ENCODE measurements around the gene SIK3.

The SIK3 gene

DNA sequence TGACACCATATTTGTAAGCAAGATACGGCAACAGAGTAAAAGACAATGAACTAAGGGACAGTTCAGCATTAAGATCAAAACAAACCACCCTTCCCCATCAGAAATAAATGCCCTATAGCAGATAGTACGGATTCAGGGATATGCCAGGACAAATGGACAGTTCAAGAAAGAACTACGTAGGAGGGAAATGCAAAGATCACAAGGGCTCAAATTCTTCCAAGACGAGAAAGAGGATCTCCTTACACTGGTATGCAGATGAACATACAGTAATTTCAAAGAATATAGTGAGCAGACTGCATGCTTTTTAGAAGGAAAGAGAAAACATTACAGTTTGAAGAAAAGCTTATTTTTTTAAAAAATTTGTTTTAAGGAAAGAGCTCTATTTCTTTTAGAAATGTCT, 136.1 kb downstream of the SIK3 start:
- FAIRE-seq = no peak

DNA sequence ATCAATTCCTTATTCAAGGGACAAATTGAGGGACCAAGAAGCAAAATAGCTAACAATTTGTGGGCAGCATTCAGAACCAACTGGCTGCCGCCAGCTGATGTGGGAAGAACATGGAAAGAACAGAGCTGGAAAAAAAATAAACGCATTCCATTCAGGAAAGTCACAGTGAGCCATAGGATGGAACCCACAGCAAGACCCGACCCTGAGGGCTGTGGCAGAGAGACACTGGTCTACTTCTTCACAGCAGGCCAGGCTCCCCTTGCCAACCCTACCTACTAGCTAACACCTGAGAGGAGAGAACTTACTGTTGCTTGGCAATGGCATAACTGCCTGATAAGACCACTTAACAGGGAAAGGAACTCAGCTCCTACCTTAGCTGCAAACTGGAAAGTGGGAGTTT, 137.3 kb downstream of the SIK3 start:
- FAIRE-seq = no peak

DNA sequence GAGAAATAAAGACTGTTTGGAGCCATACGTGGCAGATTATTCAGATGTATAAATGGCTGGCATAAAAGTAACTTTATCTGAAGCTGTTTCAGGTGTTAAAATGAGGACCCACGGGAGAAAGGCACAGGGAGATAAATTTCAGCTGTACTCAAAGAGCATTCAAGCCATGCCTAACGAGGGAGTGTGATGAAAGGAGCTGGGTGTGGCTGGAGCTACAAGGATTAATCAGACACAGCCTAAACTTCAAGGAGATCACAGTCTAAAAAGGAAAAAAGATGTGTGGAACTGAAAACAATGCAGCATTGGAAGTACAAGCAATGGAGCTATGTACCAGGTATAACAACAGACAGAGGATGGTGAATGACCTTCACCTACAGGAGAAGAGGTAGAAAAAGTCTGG, 140.0 kb downstream of the SIK3 start:
- no peak for FAIRE-seq

DNA sequence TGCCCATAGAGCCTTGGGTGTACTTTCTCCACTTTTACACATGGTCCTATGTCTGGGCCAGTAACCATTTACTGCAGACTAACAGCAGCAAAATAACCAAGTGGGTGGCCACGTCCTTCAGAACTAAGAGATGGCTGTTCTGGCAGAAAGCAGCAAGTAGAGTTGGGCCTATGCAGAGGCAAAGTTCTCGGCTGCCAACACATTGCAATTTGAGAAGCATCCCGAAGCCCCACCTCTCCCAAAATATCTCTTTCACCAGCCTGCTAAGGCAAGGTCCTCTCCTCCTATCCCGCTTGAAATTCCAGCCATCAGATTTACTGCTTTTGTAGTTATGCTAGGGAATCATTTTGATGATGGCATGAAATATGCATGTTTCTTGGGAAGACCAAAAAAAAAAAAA, 142.3 kb downstream of the SIK3 start:
- no peak for FAIRE-seq

DNA sequence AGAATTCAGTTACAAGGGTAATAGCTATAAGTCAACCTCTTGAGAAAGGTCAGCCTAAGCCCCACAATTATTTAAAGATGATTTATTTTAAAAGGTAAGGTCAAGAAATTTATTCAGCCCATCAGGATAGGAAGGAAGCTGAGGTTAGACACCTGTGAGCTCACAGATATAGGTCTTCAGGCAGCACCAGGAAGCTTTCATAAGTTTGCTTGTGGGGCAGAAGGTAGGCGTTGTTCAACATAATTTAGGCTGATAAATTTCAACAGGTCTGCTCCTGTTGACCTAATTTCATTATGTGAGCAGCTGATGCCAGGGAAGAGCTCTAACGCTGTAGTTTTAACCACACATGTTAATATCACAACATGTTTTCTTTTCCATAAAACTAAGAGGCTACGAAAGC, 142.7 kb downstream of the SIK3 start:
- no peak for FAIRE-seq

DNA sequence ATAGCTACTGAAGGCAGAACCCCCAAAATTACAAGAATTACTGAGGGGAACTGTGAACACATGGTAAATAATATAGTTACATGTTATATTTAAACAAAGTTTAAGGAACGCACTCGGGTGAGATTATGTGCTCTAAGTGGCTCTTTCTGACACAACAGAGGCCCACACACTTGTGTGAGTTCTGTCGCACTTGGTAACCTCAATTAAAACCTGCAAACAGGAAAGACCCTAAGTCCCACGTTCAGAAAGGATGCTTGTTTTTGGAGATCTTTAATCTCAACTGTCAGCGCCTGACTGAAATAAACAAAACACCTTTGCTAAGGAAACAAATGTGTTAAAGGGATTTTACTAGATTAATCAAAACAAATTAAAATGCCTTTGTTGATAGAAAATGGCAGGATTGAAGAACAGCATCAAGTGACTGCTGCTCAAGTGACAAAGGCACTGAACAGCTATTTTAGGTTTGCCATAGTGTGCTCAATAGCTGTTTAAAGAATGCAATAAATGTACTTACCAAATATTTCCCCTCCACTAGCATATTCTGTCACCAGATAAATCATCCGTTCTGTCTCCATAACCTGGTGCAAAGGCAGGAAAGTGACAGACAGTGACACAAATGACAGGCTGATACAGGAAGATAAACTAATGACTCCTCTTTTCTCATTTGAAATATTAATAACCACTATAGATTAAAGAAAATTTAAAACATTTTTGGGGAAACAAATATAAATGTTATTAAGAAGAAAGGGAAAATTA, 144.5 kb downstream of the SIK3 start:
- no peak for FAIRE-seq

DNA sequence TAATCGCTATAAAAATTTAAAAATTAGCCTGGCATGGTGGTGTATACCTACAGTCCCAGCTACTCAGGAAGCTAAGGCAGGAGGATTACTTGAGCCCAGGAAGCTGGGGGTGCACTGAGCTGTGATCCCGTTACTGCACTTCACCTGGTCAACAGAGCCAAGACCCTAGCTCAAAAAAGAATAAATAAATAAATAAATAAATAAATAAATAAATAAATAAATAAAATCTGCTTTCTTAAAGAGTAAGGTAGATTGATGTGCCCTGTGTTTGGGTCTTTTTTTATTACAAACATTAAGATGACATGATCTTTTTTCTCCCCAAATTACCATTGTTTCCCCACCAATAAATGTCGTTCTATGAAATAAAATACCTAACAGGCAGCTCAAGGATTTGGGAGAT, 146.5 kb downstream of the SIK3 start:
- no peak for FAIRE-seq

DNA sequence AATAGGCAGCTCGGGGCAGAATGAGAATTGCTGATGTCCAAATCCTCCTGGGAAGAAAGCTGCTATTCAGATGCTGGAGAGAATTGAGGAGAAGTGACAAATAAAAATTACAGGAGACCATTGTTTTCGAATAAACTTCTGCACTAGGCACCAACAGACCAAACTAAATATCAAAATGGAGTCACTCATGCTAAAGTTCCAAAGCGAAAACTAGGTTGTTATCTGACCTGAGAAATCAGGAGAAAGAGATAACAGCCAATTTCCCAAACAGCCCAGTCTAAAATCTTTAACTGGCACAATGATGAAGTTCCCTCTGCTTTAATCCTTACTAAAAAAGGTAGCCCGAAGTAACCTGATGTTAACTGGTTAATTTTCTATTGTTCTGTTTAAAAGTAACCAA, 148.0 kb downstream of the SIK3 start:
- no peak for FAIRE-seq

DNA sequence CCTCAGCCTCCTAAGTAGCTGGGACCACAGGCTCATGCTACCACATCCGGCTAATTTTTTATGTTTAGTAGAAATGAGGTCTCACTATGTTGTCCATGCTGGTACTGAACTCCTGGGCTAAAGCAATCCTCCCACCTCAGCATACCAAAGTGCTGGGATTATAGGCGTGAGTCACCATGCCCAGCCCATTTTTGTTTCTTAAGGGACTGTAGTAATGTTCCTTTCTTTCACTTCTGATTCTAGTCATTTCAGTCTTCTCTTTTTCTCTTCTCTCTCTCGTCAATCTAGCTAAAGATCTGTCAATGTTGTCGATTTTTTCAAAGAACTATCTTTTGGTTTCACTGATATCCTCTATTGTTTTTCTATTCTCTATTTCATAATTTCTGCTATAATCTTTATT, 149.8 kb downstream of the SIK3 start:
- no peak for FAIRE-seq

DNA sequence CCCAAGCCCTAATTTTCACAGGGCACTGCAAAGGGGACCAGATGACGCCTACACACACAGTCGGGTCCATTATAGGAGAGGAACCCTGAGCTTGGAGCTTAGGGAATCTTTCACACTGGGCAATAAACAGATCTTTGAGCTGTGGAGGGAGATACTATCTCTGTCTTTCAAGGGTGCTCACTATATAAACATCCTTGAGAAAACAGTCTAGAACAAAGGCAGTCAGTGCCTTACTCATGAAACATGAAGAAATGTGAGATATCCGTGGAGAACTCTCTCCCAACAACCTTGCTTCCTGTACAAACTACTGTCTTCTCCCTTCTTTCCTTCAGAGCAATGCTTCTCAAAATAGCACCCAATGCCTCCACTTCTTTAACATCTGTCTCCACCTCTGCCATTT, 151.8 kb downstream of the SIK3 start:
- FAIRE-seq = no peak

DNA sequence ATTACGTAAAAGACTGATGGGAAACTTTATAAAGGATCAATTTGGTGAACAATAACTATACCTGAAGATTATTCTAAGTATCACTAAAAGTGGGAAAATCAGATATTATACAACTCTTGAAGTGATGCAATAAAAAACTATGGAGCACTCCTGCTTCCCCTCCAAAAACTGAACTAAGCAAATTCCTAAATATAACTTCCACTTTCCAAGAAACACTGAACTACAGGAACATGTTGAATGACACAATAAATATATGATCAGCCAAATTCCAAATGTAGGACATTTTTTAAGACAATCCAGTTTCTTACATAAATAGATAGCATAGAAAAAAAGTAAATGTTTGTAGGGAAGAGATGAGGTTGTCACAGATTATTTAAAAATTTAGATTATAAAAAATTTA, 158.7 kb downstream of the SIK3 start:
- no peak for FAIRE-seq

DNA sequence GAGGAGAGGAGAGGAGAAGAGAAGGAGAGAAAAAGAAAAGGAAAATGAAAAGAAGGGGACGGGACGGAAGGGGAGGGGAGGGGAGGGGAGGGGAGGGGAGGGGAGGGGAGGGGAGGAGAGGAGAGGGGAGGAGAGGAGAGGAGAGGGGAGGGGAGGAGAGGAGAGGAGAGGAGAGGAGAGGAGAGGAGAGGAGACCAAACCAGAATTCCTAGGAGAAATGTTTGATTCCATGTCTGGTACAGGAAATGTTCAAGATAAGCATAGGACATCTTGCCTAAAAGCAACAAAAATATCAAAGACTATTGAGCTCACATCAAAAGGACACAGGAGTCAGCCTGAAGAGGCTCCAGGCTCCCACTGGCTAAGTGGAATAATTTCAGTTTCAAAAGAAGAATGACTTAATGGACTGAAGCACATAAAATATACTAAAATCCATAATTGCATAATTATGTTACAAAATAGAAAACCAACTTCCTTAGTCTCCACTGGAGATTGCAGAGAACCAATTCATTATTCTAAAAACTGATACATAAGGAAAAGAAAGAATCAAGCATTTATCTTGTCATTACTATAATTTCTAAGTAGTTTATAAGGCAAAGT, 159.7 kb downstream of the SIK3 start:
- FAIRE-seq = no peak

DNA sequence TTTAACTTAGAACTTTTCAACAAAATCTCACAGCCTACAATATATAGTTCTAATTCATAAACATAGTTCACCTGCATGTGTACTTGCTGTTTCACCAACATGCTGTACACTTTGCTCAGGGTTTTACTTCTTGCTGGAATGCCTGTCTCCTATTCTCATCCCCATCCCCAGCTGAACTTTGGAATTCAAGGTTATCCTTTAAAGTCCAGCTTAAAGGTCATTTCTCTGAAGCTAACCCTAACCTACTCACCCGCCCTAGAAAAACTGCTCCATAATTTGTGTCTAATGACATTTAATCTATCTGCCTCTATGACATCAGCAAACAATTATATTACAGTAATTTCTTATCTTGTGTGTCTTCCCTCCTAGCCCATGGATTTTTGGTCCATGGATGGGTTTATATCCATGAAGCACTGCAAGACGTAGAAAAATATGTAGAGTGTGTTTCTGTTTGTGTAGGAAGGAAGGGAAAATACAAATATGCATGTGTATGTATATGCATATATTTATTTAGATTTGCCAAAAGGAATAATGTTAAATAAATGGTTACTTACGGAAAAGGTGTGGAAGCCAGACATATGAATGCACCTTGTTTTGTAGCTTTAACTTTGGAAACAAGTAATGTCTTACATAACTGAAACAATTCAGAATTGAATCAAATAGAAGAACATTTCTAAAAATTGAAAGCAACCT, 161.3 kb downstream of the SIK3 start:
- no peak for FAIRE-seq

DNA sequence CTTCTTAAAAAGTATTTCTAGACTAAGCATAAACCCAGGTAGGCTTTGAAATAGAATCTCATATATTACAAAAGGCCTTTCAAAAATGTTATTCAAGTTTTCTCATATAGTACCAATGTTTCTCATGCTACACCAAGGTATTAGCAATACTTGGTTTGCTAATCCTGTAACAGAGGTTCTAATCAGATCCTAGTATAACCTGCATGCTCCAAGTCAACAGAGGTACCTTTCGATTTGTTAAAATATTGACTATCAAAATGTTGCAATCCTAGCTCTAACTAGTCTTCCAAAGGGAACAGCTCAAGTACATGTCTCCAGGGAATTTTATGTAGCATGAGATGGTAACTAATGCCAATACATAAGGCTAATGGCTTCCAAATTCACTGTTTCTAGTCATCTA, 162.7 kb downstream of the SIK3 start:
- no peak for FAIRE-seq

DNA sequence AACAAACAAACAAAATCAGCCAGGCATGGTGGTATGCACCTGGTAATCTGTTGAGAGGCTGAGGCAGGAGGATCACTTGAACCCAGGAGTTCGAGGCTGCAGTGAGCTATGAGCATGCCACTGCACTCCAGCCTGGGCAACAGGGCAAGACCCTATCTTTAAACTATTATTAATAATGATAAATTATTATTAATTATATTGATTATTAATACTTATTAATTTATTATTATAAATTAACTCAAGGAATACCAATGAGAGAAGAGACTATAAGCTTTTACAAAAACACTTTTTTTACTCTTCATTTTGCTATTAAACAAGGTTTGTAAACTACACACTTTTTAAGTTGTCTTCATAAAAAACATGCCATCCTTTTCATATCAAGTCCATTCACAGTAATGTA, 163.1 kb downstream of the SIK3 start:
- no peak for FAIRE-seq

DNA sequence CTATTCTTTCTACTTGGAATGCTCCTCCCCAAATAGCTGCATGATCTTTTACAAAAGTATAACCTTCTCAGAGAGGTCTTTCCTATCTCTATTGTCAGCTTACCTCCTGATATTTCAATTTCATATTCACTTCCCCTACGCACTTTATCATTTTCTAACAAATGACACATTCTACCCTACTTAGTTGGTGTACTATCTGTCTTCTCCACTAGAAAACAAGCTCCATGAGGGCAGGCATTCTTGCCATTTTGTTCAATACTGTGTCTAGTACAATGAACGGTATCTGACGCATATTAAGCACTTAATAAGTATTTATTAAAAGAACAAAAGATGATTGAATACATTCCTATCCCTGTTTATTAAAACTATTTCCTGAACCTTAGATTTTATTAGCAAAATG, 164.3 kb downstream of the SIK3 start:
- FAIRE-seq = no peak

DNA sequence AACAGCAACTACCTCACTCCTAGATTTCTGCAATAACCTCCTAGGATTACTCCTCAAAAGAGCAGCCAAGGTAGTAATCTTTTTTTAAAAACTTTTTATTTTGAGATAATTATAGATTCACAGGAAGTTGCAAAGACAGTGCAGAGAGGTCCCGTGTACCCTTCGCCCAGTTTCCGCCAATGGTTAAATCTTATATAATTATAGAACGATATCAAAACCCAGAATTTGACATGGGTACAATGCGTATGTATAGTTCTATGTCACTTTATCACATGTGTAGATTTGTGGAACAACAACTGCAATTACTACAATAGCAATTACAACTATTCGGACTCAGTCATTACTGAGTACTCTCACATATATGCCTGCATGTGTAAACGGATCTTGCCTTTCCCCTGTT, 166.0 kb downstream of the SIK3 start:
- no peak for FAIRE-seq

DNA sequence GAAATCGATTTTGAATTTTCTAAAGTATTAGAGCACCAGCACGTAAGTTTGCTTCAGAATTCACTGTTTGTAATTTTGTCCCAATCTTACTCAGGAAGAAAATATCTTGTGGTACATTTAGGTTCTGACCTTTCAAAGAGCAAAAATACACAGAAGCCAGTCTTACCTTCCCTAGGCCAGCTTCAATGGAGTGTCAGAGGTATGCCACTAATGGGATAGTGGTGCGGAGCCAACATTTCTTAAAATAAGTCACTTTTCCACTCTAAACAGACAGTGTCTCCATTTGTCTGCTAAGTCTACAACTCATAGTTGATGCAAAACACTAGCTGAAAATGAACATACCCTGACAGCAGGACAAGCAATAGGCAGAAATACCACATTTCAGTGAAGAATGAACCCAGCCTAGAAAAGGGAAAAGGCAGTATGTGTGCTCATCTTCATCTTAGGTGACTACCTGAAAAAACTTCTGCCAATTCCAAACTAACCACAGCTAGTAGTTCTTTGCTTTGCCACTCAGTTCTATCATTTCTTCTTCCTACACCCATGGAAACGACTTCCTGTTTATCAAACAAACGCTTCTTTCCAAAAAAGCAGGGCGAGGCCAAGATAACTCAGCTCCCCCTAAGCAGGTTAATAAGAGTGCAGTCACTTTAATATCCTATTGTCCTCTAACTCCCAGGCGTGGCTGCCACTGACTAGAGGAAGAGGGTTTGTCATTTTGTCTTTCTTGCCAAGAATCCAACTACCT, 166.8 kb downstream of the SIK3 start:
- no peak for FAIRE-seq

DNA sequence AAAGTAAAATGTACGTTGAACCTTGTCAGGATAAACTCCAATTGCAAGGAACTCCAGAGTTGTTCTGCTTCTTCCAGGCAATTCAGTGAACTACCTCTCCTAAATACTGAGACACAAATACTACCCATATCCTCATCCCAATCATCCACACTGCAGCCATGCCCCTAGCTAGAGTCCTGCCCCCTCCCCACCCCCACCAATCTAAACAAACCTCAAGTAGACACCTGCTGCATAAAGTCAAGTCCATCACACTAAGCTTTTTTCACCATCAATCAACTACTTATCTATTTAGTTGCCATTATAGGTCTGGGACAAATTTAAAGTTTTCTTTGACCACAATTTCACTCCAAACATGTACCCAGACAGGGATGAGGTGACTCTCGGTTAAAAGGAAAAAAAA, 167.6 kb downstream of the SIK3 start:
- no peak for FAIRE-seq

DNA sequence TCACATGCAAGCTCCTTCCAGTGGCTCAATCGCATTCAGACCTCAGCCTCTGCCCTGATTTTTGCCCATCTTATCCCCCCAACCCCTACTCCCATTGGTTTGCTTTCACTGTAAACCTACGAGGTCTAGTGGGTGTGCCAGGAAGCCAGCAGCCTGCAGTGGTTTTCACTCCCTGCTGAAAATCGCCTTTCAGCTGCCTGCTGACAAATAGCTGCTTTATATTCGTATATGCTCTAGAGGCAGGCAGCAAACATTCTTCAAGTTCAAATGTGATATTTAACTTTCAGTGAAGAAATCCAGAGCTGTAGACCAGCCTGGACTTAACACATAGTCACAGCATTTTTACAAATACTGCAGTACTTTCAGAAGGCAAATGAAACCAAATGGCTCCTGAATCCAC, 168.1 kb downstream of the SIK3 start:
- FAIRE-seq = no peak

DNA sequence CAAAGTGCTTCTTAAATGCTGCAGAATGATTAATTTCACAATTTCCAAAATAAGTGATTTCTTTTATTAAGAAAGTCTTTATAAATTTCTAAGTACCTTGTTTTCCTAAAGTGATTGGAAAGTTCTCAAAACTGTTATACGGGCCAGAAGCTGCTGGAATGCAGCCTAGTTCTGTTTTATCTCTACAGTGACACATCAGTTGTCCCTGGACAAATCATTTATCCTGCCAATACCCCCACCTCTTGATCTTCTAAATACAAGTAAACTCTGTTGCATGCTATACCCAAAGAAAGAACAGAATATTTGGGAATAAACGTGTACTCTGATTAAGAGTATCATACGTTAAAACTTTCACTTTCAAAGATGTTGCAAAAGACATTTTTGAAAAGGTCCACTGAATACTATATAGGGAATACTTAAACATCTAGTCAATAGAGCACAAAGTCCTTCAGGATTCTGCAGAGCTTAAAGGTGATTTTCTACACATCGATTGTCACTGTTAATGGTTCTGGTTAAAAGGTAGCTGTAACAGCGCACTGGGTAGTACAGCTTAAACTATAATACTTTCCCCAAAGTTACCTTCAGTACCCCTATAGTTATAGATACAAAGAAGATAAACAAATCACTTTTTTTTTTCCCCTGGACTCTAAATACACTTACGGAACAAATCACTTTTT, 168.7 kb downstream of the SIK3 start:
- no peak for FAIRE-seq

DNA sequence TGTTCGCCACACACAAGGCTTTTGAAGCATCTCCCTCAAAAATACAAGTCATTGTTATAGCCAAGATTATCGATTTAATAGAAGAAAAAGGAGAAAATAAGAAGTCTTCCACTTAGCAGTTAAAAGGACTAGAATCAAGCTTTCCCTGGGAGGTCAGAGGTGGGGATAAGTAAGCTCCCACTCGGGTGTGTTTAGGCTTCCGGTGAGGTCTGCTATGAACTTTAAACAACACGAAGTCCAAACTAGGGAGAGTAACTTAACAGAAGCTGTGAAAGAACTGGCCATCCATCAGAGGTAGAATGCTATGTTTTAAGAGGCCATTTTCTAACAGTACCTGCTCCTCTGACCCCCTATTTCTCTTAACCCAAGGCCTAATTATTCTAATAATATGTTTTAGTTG, 169.4 kb downstream of the SIK3 start:
- FAIRE-seq = no peak

DNA sequence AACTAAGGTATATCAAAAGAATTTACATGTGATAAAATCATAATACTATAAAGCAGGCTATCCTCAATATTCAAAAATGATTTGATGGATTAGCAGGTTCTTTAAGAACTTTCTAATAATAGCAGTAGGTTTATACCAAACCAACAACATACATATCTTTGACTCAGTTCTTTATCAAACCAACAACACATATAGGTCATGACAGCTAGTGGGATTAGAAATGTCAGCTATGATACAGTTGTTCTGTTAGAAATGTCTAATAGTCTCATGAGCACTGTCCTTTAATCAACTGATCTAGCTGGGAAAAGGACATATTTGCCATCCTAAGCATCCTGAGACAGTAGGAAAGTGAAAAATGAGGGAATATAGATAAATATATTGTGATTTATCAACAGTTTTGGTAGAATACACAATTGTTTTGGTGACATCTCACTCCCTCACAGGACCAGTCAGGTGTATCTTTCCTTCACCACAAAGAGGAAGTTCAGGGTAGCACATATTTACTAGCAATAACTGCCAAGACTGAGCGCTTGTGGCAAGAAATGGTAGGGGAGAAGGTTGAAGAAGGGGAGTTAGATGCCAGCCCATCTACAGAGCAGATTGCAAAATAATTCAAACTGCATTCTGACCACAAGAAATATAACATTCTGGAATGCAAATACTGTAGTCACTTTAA, 170.0 kb downstream of the SIK3 start:
- no peak for FAIRE-seq
